Neutrophil (primary cell): Measurements from ENCODE around the gene SLC6A11.

Experiments used
- H3K27ac ChIP-seq: fragments of 200-600 bp; sonication (generic); 2 replicates; pipeline ENCODE4 v1.5.1; 2016; ENCODE audit warnings: mild to moderate bottlenecking, moderate library complexity
- H3K27me3 ChIP-seq: fragments of 200-600 bp; sonication (generic); 2 replicates; pipeline ENCODE4 v1.6.0; 2016; ENCODE audit warnings: mild to moderate bottlenecking
- H3K36me3 ChIP-seq: fragments of 200-600 bp; sonication (generic); 2 replicates; pipeline ENCODE4 v1.5.1; 2017
- H3K4me1 ChIP-seq, 2 experiments: fragments of 200-600 bp in 1 of 2; sonication (generic) in 1 of 2; 1 replicate in 1 of 2; 2 replicates in 1 of 2; pipeline versions ENCODE4 v1.5.1 to v1.6.1; 2013 to 2016; ENCODE audit warnings: low read depth in 1 of 2, low read length in 1 of 2, mild to moderate bottlenecking in 1 of 2, moderate library complexity in 1 of 2; ENCODE audit not compliant: control insufficient read depth in 1 of 2, insufficient read depth in 1 of 2
- H3K4me3 ChIP-seq, 2 experiments: fragments of 200-600 bp in 1 of 2; sonication (generic) in 1 of 2; 1 replicate in 1 of 2; 2 replicates in 1 of 2; pipeline ENCODE4 v1.5.1; 2013 to 2016; ENCODE audit warnings: low read depth in 1 of 2, low read length in 1 of 2, mild to moderate bottlenecking in 1 of 2, moderate library complexity in 1 of 2
- H3K9me3 ChIP-seq: fragments of 200-600 bp; sonication (generic); 2 replicates; pipeline ENCODE4 v1.5.1; 2016
- TF ChIP-seq, protein P1 (sequence below): fragments of 200-600 bp; sonication (generic); IDR thresholded peaks from 2 replicates; pipeline ENCODE4 v1.5.1; 2016; ENCODE audit warnings: antibody characterized with exemption

Gene SLC6A11

GRCh38 chr3:10808974-10809373 lies 7.1 kb upstream of the SLC6A11 start:
- Histone ChIP-seq H3K27me3 (peaks cover 40% of the 10 kb centered on the region), H3K27ac (no peak overlapping the region), H3K4me3 (no peak overlapping the region), H3K9me3 (no peaks in the 10 kb centered on the region), H3K4me1 (no peaks in the 10 kb centered on the region), H3K36me3 (no peaks in the 10 kb centered on the region)
- TF ChIP-seq, protein P1, sequence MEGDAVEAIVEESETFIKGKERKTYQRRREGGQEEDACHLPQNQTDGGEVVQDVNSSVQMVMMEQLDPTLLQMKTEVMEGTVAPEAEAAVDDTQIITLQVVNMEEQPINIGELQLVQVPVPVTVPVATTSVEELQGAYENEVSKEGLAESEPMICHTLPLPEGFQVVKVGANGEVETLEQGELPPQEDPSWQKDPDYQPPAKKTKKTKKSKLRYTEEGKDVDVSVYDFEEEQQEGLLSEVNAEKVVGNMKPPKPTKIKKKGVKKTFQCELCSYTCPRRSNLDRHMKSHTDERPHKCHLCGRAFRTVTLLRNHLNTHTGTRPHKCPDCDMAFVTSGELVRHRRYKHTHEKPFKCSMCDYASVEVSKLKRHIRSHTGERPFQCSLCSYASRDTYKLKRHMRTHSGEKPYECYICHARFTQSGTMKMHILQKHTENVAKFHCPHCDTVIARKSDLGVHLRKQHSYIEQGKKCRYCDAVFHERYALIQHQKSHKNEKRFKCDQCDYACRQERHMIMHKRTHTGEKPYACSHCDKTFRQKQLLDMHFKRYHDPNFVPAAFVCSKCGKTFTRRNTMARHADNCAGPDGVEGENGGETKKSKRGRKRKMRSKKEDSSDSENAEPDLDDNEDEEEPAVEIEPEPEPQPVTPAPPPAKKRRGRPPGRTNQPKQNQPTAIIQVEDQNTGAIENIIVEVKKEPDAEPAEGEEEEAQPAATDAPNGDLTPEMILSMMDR = no peak

DNA sequence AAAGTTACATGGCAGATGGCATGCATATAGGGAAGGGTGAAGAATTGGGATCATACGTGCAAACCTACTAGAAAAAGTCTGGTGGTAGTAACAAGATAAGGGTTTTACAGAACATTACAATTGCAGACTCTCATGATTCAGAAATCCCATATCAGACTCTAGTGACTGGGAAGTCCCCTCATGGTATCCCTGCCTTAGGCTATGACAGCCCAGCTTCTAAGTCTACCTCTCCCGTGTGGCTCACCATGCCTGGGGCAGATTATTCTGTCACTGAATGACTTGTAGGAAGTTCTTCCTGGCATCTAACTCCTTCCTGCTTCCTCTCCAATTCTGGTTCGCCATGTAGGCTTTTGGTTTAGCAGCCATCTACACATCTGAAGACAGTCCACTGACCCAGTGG lies 5.7 kb upstream of the SLC6A11 start:
- H3K36me3 ChIP-seq = no peaks in the 10 kb centered on the region
- TF ChIP-seq, protein P1 = no peak
- H3K27me3 ChIP-seq = peaks cover 40% of the 10 kb centered on the region

GRCh38 chr3:10813425-10813824 lies 2.6 kb upstream of the SLC6A11 start:
- no peaks in the 10 kb centered on the region for H3K36me3 ChIP-seq
- H3K9me3 ChIP-seq = no peaks in the 10 kb centered on the region
- H3K4me3 ChIP-seq = no peak overlapping the region
- no peak overlapping the region for H3K27ac ChIP-seq
- H3K4me1 ChIP-seq = no peaks in the 10 kb centered on the region
- TF ChIP-seq, protein P1 = no peak
- peaks cover 56% of the 10 kb centered on the region for H3K27me3 ChIP-seq

More for the DNA sequence above, 5.7 kb upstream of the SLC6A11 start:
- H3K4me1 ChIP-seq = no peaks in the 10 kb centered on the region
- H3K9me3 ChIP-seq = no peaks in the 10 kb centered on the region
- H3K4me3 ChIP-seq = no peak overlapping the region
- H3K27ac ChIP-seq = no peak overlapping the region

DNA sequence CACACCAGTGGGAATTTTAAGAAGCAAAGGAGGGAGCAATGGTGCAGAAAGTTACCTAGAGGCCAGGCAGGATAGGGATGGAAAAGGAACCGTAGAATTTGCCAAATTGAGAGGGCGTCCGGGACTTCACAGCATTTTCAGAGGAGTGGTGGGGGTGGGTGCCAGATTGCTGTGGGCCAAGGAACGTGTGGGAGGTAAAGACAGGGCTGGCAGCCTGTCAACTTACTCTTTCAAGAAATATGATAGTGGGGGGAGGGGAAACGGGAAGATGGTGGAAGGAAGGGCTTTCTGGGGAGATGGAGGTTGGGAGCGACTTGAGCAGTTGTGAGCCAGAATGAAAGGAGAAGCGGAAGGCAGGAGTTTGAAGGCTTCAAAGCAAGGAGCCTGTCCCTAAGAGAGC lies 1.4 kb upstream of the SLC6A11 start:
- no peaks in the 10 kb centered on the region for H3K9me3 ChIP-seq
- H3K4me3 ChIP-seq = no peak overlapping the region
- TF ChIP-seq, protein P1 = no peak
- no peaks in the 10 kb centered on the region for H3K4me1 ChIP-seq
- H3K27me3 ChIP-seq = peaks cover 60% of the 10 kb centered on the region
- H3K27ac ChIP-seq = no peak overlapping the region
- H3K36me3 ChIP-seq = no peaks in the 10 kb centered on the region

DNA sequence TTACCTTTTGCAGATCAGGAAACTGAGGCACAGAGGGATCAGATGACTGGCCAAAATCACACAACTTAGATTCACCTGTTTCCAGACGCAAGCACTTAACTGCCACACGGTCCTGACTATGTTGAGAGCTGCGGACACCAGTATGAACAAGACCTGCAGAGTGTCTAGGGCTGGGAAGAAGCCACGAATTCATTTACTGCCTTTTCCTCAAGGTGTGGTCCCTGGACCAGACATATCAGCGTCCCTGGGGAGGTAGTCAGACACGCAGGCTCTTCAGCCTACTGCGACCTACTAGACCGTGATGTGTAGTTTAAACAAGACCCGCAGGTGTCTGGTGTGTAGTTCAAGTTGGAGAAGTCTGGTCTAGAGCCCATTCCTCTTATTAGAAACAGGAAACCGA lies 541 bp upstream of the SLC6A11 start:
- Histone ChIP-seq H3K9me3 (no peaks in the 10 kb centered on the region), H3K27ac (no peak overlapping the region), H3K27me3 (peaks cover 57% of the 10 kb centered on the region), H3K4me3 (no peak overlapping the region), H3K4me1 (no peaks in the 10 kb centered on the region), H3K36me3 (no peaks in the 10 kb centered on the region)
- TF ChIP-seq, protein P1 = no peak

GRCh38 chr3:10816863-10817253 lies 830 bp downstream of the SLC6A11 start:
- Histone ChIP-seq H3K27ac (no peak overlapping the region), H3K9me3 (no peaks in the 10 kb centered on the region), H3K36me3 (no peaks in the 10 kb centered on the region), H3K4me1 (no peaks in the 10 kb centered on the region), H3K4me3 (no peak overlapping the region), H3K27me3 (peaks cover 66% of the 10 kb centered on the region)
- TF ChIP-seq, protein P1 = no peak
